ENCODE results near the gene MRPL23. TPM values are rescaled to one million over a fixed set of nuclear protein-coding genes. Genes with fewer than 3 reads are reported as not detected.

MRPL23 gene
- polyA plus RNA-seq, 1 experiment, result 39.8 TPM

DNA sequence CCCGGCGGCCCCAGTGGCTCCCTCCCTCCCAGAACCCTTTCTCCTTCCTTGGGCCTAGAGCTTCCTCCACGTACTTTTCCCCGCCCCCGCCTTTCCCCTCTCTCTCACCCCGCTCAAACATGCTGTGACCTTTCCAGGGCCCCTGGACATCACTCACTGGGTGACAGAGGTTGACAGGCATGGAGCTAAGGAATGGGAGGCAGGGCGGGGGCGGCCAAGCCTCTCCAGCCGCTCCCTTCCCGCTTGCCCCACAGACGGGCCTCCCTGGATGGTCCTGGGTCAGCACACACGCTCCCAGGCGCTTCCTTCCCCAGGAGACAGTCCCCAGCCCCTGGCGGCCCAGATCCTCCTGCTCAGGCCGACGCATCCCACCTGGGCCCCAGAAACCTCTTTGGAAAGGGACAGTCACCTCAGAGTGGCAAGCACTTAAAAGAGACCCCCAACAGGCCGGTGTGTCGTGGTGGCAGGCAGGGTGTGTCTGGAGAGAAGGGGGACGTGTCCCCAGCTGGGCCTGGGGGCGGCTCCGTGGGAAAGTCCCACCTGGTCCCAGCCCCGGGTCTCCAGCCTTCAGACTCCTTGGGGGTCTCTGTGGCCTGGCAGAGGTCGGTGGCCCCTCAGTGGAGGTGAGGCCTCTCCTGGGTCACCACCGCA lies 41.7 kb downstream of the MRPL23 start:
- no peak for DNase-seq (ENCODE audit: low read depth)
- no peaks in the 10 kb centered on the region for H3K27me3 ChIP-seq (ENCODE audit: control insufficient read depth, insufficient read depth, low read length)
- ChIA-PET POLR2A (no interaction called here), CTCF (no interaction called here)
- no peaks in the 10 kb centered on the region for H3K36me3 ChIP-seq (ENCODE audit: control insufficient read depth, insufficient read depth, low read length)
- TF ChIP-seq, protein P1, sequence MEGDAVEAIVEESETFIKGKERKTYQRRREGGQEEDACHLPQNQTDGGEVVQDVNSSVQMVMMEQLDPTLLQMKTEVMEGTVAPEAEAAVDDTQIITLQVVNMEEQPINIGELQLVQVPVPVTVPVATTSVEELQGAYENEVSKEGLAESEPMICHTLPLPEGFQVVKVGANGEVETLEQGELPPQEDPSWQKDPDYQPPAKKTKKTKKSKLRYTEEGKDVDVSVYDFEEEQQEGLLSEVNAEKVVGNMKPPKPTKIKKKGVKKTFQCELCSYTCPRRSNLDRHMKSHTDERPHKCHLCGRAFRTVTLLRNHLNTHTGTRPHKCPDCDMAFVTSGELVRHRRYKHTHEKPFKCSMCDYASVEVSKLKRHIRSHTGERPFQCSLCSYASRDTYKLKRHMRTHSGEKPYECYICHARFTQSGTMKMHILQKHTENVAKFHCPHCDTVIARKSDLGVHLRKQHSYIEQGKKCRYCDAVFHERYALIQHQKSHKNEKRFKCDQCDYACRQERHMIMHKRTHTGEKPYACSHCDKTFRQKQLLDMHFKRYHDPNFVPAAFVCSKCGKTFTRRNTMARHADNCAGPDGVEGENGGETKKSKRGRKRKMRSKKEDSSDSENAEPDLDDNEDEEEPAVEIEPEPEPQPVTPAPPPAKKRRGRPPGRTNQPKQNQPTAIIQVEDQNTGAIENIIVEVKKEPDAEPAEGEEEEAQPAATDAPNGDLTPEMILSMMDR (IDR thresholded peaks at IDR 0.05; ENCODE audit: insufficient read depth, low read depth, low read length), result no peak
- no peak overlapping the region for H3K4me3 ChIP-seq (ENCODE audit: low read depth, low read length)

DNA sequence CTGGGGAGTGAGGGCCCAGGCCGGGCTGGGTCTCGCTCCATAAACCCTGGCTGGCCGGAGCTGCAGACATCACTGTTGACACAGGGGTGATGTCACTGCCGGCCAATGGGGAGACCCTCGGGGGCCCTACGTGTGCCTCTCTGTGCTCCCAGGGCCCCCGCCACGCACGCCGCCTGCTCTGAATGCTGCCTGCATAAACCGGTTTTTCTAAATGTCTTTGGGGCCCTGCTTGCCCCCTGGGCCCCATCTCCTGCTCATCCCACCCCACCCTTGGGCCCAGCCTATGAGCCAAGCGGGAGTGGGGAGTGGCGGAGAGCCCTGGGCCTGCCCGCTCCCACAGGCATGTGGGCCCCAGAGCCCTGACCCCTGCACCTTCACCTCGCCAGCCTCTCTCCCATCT lies 42.8 kb downstream of the MRPL23 start:
- DNase-seq (ENCODE audit: low read depth), result no peak
- Histone ChIP-seq H3K4me3 (ENCODE audit: low read depth, low read length) (no peak overlapping the region), H3K27me3 (ENCODE audit: control insufficient read depth, insufficient read depth, low read length) (no peaks in the 10 kb centered on the region), H3K36me3 (ENCODE audit: control insufficient read depth, insufficient read depth, low read length) (no peaks in the 10 kb centered on the region)
- TF ChIP-seq, protein P1 (IDR thresholded peaks at IDR 0.05; ENCODE audit: insufficient read depth, low read depth, low read length), result no peak
- ChIA-PET POLR2A (no interaction called here), CTCF (interaction anchor here (1.3 kb wide), 1 partner anchor 20 kb away, joined by 3 read pairs; no protein-coding TSS in a partner anchor)

DNA sequence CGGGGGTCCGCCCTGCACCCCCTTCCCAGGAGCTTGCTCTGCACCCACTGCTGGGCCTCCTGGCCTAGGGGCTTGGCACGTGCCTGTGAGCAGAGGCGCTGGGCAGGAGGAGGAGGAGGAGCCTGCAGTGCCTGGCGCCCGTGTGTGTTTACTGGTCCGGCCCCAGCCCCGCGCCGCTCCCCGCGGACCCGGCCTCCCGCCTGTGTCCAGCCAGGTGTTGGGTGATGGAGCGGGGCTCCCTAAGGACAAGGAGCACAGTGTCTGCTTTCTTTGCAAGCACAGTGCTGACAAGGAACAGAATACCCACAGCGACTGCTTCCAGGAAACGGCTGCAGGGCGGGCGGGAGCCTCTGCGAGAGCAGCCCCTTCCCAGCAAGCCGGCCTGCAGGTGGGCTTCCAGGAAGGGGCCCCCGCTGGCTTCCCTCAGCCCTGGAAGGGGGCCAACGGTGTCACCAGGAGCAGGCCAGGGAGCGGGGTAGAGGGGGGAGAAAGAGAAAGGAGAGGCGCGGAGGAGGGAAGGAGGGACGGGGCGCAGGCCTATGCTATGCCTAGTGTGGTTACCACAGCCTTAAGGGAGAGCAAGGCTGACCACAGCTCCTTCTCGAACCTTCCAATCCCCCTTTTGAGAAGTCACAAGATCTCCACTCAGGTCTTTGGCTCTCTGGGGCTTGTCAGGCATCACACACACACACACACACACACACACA lies 43.9 kb downstream of the MRPL23 start:
- Histone ChIP-seq H3K36me3 (ENCODE audit: control insufficient read depth, insufficient read depth, low read length) (no peaks in the 10 kb centered on the region), H3K27me3 (ENCODE audit: control insufficient read depth, insufficient read depth, low read length) (no peaks in the 10 kb centered on the region), H3K4me3 (ENCODE audit: low read depth, low read length) (no peak overlapping the region)
- POLR2A ChIA-PET, result no interaction called here
- CTCF ChIA-PET, result interaction anchor here (0.7 to 1.3 kb wide), 5 partner anchors 22 to 348 kb away, joined by 3 read pairs; no protein-coding TSS in a partner anchor
- no peak for DNase-seq (ENCODE audit: low read depth)
- TF ChIP-seq, protein P1 (IDR thresholded peaks at IDR 0.05; ENCODE audit: insufficient read depth, low read depth, low read length), result no peak

DNA sequence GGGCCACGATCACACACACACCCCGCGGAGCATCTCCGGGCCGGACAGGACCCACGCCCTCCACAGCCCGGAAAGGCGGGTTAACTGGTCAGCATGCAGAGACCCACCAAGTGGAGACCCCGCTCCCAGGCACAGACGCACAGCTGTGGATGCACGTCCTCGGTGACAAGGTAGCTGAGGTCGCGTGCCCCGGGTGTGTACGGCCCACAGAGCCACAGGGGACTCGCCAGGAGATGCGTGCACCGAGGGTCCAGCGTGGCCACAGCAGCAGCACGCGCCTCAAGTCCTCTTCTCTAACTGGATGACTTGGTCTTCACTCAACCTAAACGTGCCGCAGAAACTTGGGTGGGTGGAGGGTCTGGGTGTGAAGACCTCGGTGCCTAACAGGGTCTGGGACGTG lies 45.0 kb downstream of the MRPL23 start:
- ChIA-PET POLR2A (no interaction called here), CTCF (interaction anchor here (1.2 to 1.3 kb wide), 2 partner anchors 298 to 339 kb away, joined by 3 read pairs; no protein-coding TSS in a partner anchor)
- no peak for DNase-seq (ENCODE audit: low read depth)
- H3K4me3 ChIP-seq (ENCODE audit: low read depth, low read length), result no peak overlapping the region
- no peaks in the 10 kb centered on the region for H3K27me3 ChIP-seq (ENCODE audit: control insufficient read depth, insufficient read depth, low read length)
- H3K36me3 ChIP-seq (ENCODE audit: control insufficient read depth, insufficient read depth, low read length), result no peaks in the 10 kb centered on the region
- TF ChIP-seq, protein P1 (IDR thresholded peaks at IDR 0.05; ENCODE audit: insufficient read depth, low read depth, low read length), result no peak

DNA sequence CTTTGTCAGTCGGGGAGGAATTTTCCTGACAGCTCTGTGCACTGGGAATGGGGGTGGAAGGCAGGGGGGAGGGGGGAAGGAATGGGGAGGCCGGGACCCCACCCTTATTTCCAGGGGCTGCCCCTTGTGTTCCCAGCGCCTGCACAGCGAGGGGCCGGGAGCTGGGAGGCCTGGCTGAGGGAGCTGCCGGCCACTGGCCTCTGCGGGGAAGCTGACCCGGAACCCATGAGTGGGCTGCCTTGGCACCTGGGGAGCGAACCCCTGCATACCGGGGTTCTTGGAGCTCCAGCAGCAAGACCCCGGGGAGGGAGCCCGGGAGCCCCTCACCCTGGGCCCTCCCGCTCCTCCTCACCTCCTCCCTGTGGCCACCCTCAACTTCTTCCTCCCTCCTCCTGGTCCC lies 47.0 kb downstream of the MRPL23 start:
- TF ChIP-seq, protein P1 (IDR thresholded peaks at IDR 0.05; ENCODE audit: insufficient read depth, low read depth, low read length), result no peak
- no peaks in the 10 kb centered on the region for H3K36me3 ChIP-seq (ENCODE audit: control insufficient read depth, insufficient read depth, low read length)
- DNase-seq (ENCODE audit: low read depth), result no peak
- H3K27me3 ChIP-seq (ENCODE audit: control insufficient read depth, insufficient read depth, low read length), result no peaks in the 10 kb centered on the region
- no peak overlapping the region for H3K4me3 ChIP-seq (ENCODE audit: low read depth, low read length)
- CTCF ChIA-PET, result no interaction called here
- POLR2A ChIA-PET, result no interaction called here

All from BJ (cell line).